Measurements from ENCODE around the gene NRG3. TPM values are rescaled to one million over a fixed set of nuclear protein-coding genes. Genes with fewer than 3 reads are reported as not detected.
"Not testable (repeated sequence)": the region's sequence is repeated elsewhere in the genome, so short reads cannot be mapped to it uniquely, and the experiment has no call there.

The NRG3 gene
- total RNA-seq, 1 donor from 2014 or later: not detected

DNA sequence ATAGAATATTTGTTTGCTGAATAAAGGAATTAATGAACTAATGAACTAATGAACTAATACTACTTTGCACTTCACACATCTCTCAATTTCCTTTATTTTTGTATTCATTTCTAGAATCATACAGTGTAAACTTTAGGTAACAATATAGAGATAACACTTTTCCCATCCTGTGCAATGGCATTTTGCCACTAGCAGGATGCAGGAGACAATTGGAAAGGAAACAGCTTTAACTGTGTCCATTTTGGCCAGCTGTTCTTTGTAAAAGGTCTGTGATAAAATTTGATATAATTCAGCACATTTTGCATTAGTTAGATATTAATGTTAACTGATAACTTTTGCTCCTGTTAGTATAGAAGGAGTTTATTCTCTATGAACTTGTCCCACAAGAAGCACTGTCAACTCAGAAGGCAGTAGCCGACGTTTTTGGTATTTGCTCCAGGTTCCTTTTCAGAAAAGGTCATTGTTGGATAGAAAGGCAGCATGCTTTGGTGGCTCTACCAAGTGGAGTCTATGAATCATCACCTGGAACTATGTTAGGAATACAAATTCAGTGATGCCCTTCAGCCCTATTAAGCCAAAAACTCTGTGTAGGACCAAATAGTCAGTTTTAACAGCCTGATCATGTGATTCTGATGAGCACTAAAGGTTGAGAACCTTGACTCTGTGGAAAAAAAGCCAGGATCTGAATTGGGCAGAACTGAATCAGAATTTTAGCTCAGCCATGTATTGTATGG lies 86.6 kb downstream of the NRG3 start:
- ATAC-seq: no peak

DNA sequence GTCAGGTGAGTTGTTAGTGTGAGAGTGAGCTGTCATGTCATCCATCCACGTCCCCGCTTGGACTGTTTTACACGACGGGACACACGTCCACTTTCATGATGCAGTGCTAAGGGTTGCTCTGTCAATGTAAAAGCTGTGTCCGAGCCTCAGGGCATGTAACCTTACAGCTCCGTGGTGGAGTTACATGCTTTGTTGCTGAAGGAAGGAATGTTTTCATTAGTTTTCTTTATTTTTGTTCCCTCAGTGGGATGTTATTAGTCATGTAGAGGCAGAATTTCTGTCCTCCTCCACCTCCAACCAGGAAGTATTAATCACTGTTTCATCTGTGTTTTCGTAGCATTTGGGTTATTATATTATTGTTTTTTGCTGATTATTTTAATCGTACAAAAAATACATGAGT lies 88.6 kb downstream of the NRG3 start:
- ATAC-seq: no peak

DNA sequence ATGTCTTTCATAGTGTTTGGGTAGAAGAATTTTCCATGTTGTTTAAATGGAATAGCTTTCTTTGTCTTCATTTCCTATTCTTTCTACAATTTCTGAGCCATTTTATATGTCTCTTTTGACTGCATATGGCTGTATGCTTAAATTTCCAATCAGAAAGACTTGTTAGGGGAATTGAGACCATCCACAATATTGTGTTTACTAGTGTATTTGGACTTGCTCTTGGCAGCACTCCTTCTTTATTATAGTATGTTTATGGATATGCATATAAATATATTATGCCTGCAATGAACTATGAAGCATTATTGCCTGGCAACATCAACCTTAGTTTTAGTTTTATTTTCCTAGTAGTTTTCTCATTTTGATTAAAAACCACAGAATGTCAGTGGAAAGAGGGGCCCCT lies 92.7 kb downstream of the NRG3 start:
- ATAC-seq: no peak

DNA sequence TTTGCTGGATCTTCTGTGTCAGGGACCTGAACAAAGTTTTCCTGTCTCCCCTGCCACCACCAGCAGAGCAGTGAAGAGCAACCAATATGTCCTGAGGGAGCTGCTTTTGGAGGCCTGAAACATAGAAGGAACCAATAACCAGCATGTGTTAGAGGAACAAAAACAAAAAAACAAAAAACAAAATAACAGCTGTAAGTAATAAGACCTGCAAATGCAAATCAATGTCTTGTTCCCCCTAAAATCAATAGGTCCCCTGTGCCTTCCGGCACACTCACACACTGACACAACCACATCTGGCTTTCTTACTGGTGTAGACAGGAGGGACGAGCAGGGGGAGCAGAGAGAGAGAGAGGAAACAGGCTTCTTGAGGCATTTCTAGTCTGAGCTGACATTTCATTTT lies 94.1 kb downstream of the NRG3 start:
- ATAC-seq: no peak

DNA sequence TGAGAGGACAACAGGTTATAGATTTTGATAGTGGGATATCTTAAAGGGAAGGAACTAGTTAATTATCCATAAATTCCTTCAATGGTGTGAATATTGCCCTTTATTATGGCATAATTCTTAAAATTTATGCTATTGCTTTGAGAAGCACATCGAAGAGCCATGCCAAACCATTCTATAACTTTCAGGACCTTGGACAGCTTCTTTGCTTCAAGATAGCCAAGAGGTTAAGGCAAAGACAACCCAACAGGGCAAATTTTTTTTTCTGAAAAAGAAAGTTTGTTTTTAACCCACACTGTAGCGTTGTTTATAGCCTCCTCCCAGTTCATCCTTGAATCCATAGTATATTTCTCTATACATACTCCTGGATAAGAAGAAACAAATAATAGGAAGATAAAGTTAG lies 103.2 kb downstream of the NRG3 start:
- ATAC-seq: no peak

DNA sequence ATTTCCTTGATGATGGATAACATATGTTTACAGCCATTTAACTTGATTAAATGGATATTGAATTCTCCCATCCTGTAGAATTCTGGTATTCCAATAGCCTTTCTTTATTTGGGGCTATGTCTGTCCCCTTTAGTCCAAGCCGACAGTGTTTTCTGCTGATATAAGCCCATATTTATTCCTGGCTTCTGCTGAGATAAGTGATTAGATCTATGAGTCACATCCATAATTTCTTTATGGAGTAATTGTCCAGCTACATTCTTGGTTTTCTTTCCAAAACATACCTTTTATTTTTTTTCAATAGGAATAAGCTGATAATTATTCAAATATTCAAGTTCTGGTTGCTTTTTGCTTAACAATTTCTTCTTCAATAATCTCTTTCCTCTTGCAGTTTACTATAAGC lies 106.7 kb downstream of the NRG3 start:
- ATAC-seq: no peak

DNA sequence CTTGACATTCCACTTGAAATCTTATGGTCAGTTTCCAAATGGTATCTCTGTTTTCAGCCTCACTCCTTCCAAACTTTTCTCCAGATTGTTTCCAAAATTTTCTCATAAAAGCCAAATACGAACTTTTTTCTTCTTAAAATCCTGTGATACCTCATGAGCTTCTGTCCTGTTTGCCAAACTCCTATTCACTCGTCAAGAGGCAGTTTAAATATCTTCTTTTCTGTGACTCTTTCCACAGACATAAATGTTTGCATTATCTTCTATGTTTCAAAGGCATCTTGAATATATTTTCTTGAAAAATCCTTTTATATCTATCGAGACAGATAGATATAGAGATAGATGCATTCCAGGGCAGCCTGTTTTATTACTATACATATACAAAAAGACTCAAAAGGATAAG lies 109.4 kb downstream of the NRG3 start:
- ATAC-seq: no peak

DNA sequence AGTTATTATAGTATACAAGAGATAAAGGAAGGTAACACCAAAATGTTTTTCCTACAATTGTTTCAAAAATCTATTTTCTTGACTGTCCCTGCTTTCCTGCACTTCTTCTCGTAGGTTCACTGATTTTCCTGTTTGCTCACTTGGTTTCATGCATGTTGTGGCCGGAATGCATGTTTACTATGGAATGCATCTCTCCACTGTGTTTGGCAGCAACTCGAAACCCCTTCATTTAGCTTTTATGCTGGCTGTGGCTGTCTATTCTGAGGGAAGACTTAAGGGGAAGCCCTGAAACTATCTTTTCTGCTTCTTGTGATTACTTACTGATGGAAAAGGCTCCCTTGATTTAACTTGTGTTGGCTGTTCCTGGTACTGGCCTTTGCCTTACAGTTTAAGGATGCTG lies 120.3 kb downstream of the NRG3 start:
- ATAC-seq: no peak

DNA sequence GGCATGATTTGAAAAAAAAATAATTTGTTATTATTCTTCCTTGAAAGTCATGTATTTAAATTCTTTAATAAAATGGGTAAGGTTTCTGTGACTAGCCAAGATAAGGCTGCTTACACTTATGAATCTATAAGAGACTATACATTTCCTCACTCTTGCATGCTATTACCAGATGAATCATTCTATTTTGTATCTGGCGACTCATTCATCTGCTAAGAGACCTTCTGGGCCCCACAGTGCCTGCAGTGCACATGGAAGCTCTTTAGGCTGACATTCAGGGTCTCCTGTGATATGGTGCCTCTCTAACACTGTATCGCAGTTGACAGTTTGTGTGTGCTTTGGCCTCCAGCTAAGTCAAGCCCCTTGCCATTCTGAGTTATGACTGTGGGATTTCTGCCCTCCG lies 121.9 kb downstream of the NRG3 start:
- ATAC-seq: no peak

DNA sequence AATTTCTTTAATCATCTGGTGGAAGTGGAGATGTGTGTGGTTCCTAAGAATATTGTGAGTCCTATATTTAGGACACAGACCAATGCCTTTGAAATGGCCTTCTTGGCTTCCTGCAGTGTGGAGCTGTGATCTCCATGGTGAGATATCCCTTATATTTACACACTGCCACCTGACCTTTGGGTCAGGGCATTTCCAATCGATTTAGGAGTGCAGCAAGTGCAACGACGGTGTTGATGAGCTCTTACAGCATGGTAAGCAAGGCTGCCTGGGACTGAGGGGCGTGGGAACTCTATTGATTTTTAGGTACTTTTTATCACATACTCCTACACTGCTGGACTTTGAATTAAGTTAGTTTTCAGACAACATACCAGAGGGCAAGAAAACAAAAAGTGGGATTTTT lies 146.0 kb downstream of the NRG3 start:
- no peak for ATAC-seq

DNA sequence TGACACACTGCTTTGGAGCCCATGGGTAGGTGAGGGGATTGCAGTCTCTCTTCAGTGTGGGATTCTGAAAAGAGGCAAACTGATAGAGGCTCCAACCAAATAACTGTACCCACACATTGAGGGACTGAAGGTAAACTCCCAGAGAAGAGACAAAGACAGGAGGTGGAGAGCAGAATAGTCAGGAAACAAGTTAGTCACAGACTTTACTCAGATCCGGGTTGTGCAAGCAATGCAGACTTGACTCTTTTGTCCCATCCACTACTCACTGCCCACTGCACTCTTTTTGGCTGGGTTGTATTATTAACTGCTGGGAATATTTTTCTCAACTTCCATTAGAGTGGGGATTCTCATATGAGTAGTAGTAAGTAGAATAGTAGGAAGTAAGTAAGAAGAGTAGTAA lies 152.7 kb downstream of the NRG3 start:
- ATAC-seq: no peak

DNA sequence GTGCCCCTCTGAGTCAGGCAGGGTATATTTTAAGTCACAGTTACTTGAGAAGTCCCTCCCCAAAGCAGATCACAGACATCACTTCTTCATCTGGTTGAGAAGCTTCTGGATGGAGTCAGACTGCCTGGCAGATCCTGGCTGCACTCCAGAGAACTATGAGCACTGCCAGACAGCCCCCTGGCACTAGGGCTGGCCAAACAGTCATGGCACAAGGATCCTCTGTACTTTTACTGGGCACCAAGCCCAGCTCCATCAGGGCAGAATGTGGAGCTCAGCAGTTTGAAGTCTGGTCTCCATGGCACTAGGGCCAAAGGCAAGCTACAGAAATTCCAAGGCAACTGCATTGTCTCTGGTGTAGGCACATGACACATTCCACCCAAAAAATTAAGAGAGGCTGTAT lies 162.1 kb downstream of the NRG3 start:
- no peak for ATAC-seq

DNA sequence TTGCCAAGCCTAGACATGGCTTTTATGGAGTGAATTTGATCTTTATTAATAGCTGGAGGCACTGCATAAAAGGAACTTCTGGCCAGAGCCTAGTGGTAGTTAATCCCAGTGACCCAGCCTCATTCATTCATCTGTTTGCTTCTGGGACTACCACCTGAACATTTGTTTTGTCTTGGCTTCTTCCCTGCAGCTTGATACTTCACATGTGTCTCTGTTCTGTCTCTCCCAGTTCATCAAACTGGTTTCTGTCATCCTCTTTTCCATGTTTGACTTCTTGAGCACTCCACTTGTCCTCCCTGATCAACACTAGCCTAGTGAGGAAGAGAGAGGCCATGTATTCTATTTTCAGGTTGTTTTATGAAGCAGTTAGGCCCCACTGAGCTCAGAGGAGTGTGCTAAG lies 163.6 kb downstream of the NRG3 start:
- no peak for ATAC-seq

DNA sequence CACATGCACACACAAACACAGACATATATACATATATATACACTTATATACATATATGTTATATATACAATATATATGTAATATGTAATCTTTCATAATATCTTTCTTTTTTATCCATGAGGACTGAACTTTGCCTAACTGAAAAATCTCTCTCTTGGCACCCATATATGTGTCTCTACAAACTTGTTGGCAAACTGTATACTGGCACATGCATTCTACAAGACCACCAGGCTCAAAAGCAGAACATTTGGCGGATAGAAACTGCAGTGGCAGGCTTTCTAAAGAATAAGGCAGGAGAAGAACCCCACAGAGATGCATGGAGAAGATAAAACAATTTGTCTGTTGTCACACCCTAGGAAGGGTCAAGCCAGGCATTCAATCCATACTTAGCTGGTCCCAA lies 165.3 kb downstream of the NRG3 start:
- no peak for ATAC-seq

DNA sequence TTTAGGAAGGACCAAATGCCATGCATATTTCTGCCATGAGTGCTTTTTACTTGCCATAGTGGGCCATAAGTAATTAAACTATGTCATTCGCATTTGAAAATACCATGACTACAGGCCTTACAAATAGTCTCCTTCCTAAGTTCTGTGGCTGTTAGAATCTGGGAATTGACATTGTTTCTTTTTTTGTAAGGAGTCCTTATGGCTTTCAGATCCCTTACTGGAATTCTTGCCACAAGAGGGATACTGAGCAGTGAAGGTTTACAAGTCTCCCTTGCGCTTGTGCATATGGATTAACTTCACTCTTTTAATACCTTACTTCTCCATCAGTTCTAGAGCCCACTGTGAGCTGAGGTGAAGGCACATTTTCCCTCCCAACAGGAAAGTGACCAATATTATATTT lies 166.0 kb downstream of the NRG3 start:
- no peak for ATAC-seq

DNA sequence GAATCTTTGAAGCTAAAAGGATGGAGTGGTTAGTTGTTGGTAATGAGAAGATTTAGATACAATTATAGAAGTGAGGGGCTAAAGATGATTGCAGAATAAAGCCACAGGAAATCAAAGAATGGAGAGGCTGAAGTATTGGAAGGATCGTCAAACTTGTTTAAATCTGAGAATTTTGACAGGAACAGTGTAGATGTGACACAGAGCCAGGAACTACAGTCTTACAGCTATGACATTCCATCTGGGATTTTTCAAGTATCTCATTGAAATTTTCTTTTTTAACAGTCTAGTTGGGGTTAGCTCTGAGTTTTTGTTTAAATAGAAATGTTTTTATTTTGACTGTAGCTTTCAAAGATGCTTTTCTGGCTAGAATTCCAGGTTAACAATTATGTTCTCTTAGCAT lies 181.4 kb downstream of the NRG3 start:
- no peak for ATAC-seq

DNA sequence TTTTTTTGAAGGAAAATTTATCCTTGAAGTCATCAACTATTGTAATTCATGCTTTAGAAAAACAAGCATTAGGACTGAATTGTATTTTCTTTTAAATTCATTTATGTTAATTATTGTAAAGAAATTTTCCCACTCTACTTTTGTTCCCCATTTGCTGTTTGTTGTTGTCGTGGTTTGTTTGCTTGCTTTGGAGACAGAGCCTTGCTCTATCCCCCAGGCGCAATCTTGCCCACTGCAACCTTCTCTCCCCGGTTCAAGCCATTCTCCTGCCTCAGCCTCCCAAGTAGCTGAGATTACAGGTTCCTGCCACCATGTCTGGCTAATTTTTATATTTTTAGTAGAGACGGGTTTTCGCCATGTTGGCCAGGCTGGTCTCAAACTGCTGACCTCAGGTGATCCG lies 192.2 kb downstream of the NRG3 start:
- not testable (repeated sequence) for ATAC-seq

DNA sequence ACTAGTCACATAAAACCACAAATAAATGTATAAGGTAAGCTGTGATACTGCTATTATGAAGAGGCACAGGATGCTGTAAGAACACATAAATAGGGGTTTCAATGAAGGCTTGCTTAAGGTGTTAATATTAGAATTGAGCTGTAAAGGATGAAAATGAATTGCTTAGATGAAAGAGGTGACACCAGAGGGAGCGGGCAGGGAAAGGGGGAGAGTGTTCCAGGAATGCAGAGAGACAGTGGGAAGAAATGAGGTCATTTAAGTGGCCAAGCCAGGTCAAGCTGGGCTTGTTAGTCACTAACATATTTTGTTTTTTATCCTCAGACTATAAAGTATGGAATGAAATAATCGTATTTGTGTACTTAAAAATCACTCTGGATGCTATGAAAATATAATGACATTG lies 193.5 kb downstream of the NRG3 start:
- no peak for ATAC-seq

DNA sequence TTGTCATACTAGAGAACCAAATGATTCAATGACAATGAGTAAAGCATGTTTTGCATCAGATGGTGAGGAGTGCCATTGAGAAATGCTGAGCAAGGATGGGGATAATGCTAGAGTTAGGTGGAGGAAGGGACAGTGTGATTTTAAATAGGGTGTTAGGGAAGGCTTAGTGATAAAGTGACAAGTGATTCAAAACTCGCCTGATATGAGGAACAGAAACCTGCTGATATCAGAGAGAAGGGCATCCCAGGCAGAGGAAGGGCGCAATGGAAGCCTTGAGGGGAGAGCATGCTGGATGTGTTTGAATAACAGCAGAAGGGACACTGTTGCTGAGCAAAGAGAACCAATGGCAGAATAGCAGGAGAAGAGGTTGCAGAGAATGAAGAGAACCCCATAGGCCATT lies 196.2 kb downstream of the NRG3 start:
- ATAC-seq: no peak

DNA sequence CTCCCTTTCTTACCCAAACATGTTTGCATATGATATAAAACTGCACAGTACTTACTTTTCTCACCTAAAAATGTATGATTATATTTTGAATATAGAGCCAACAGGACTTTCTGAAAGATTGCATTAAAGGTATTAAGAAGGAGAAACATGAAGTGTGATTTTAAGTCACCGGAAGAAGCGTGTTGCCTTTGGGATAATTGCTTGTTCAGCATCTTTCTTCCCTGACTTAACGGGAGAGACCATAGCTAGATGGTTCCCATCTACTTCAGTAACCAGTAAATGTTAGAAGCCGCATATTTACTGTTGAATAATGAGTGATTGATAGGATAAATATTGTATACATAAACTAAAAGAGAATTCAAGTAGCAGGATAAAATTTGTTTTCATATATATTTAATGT lies 197.1 kb downstream of the NRG3 start:
- no peak for ATAC-seq

DNA sequence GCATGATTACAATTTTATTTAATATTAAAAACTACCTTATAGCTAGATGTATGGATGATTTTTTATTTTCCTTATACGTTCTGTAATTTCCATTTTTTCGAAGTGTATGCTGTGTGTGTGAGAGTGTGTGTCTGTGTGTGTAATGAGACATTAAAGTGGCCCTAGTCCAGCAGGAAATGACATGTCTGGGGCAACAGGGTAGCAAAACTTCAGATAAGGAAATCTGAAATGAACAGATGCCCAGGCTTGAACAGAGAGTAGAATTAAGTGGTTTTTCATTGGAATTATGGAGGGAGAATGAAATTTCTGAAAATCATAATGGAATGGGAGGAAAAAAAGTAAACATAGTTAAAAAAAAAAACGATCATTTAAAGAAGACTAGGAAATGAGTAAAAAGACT lies 200.6 kb downstream of the NRG3 start:
- no peak for ATAC-seq

DNA sequence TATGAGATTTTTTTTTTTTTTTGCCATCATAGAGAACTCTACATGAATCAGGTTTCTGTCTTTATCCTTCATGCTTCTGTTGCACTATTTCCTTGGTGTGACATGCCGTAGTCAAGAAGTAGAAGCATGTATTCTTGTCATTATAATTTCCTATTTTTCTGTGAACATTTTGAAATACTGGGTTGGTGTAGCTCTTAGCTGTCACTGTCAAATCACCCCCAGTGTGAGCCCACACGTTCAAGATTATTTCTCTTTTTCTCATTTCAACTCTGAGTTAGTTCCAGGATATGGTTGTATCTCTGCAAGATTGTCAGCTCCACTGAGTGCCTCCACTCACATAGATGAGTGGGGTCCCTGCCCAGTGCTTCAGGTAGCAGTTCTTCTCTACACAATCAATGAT lies 209.5 kb downstream of the NRG3 start:
- no peak for ATAC-seq

DNA sequence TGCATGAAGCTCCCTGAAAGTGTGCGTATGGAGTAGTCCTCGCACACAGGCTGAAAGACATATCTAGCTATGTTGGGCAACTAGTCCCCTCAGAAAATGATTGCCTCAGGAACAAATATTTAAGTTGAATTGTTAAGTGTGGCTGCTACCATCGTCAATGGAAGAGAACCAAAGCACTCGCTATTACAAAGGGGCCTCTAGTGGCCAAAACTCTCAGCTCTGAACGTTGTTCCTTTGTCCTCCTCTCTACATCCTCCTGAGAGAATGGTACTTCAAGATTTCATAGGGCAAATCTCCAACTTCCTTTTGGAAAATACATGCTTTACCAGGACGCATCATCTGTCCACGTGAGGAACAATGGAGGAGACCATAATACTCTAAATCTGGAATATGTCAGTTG lies 209.9 kb downstream of the NRG3 start:
- ATAC-seq: no peak

DNA sequence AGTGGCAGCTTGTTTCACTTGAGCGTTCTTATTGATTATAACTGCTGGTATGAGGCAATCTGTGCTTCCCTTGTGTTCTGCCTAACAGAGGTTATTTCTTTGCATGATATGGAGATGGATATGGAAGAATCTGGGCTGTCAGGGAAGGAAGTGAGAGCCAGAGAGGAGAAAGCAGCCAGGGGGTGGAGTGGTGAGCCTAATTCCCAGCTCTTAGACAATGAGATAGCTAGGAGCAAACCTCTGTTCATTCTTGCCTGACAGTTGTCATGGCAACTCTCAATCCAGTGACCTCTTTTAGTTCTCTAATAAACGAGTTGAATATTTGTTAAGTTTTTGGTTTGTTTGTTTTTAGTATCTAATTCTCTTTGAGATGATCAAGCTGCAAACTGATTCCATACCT lies 214.3 kb downstream of the NRG3 start:
- ATAC-seq: no peak

DNA sequence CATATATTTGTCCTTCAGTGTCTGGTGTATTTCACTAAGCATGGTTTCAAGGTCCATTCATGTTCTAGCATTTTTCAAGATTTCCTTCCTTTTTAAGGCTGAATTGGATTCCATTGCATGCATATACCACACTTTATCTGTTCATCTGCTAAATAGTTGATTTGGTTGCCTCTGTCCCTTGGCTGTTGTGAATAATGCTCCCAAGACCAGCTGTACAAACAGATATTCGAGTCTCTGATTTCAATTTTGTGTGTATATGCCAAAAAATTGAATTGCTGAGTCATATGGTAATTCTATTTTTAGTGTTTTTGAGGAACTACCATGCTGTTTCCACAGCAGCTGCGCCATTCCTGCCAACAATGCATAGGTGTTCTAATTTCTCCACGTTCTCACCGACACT lies 216.4 kb downstream of the NRG3 start:
- no peak for ATAC-seq
